Naive thymus-derived CD4-positive, alpha-beta T cell (primary cell): ENCODE results near the gene GORAB. TPM values are rescaled to one million over a fixed set of nuclear protein-coding genes. Genes with fewer than 3 reads are reported as not detected.

Source experiments
- ATAC-seq: fragments of 150-1000 bp; cut with Tn5 transposase; 2 replicates; pipeline ENCODE4 v1.10.0; 2021; ENCODE audit warnings: mild to moderate bottlenecking, moderate library complexity
- CTCF ChIA-PET: fragments of 350-600 bp; sonication (Branson Sonifier 250); formaldehyde crosslinking; loops from one replicate; lab custom pipeline; 2021; ENCODE audit warnings: antibody characterized with exemption; lab: Charles Lee
- POLR2A ChIA-PET: fragments of 350-600 bp; sonication (Branson Sonifier 250); formaldehyde crosslinking; loops from one replicate; lab custom pipeline; 2021; ENCODE audit warnings: antibody characterized with exemption, inconsistent platforms; lab: Charles Lee
- DNase-seq, 9 donors: peaks; one replicate each; pipeline versions ENCODE4 v3.0.0 to v3.0.0-alpha.2; 2020 to 2022; ENCODE audit warnings: mixed read lengths in 1 of 9
- H3K27ac ChIP-seq: one replicate; pipeline ENCODE4 v1.7.0; 2013; ENCODE audit warnings: mild to moderate bottlenecking, low read depth, low read length, moderate library complexity
- H3K27me3 ChIP-seq, 2 donors: one replicate each; pipeline ENCODE4 v1.7.0; 2013; ENCODE audit warnings: low read length in 2 of 2, mild to moderate bottlenecking in 2 of 2, moderate library complexity in 2 of 2; ENCODE audit not compliant: control insufficient read depth in 2 of 2, insufficient read depth in 2 of 2
- H3K36me3 ChIP-seq, 3 experiments: 1 replicate in 2 of 3; 2 replicates in 1 of 3; pipeline ENCODE4 v1.7.0; 2013; ENCODE audit warnings: low read length in 3 of 3, mild to moderate bottlenecking in 3 of 3, moderate library complexity in 1 of 3; ENCODE audit not compliant: insufficient read depth in 3 of 3, control insufficient read depth in 2 of 3
- H3K4me1 ChIP-seq, 2 donors: one replicate each; pipeline ENCODE4 v1.7.0; 2013; ENCODE audit warnings: low read length in 2 of 2, mild to moderate bottlenecking in 2 of 2, moderate library complexity in 1 of 2; ENCODE audit not compliant: control insufficient read depth in 2 of 2, insufficient read depth in 2 of 2
- H3K4me3 ChIP-seq: 2 replicates; pipeline ENCODE4 v1.7.0; 2013; ENCODE audit warnings: mild to moderate bottlenecking, low read length
- H3K9me3 ChIP-seq, 3 experiments: 1 replicate in 2 of 3; 2 replicates in 1 of 3; pipeline ENCODE4 v1.7.0; 2013; ENCODE audit warnings: low read length in 3 of 3; ENCODE audit not compliant: control insufficient read depth in 2 of 3
- H3K27ac Mint-ChIP-seq, 9 donors: one replicate each; pipeline ENCODE4 v1.8.0; 2020 to 2022; ENCODE audit warnings: mixed read lengths in 9 of 9, mild to moderate bottlenecking in 8 of 9, moderate library complexity in 5 of 9, inconsistent platforms in 2 of 9
- H3K27me3 Mint-ChIP-seq, 5 donors: one replicate each; pipeline ENCODE4 v1.8.0; 2021 to 2022; ENCODE audit warnings: mixed read lengths in 5 of 5, mild to moderate bottlenecking in 1 of 5
- H3K36me3 Mint-ChIP-seq, 5 donors: one replicate each; pipeline ENCODE4 v1.8.0; 2020 to 2022; ENCODE audit warnings: mixed read lengths in 5 of 5, mild to moderate bottlenecking in 3 of 5, inconsistent platforms in 1 of 5
- H3K4me1 Mint-ChIP-seq, 7 donors: one replicate each; pipeline ENCODE4 v1.8.0; 2020 to 2022; ENCODE audit warnings: mixed read lengths in 7 of 7, mild to moderate bottlenecking in 3 of 7, inconsistent platforms in 1 of 7
- H3K4me3 Mint-ChIP-seq, 10 donors: one replicate each; pipeline ENCODE4 v1.8.0; 2020 to 2022; ENCODE audit warnings: mild to moderate bottlenecking in 10 of 10, mixed read lengths in 10 of 10, moderate library complexity in 6 of 10, inconsistent platforms in 2 of 10
- H3K9me3 Mint-ChIP-seq, 11 donors: one replicate each; pipeline ENCODE4 v1.8.0; 2020 to 2022; ENCODE audit warnings: mixed read lengths in 11 of 11, mild to moderate bottlenecking in 4 of 11, inconsistent platforms in 1 of 11, moderate library complexity in 1 of 11
- intact Hi-C, 2 donors: fragments of 100-400 bp; cut with micrococcal nuclease; formaldehyde crosslinking; loops; one replicate each; pipeline ENCODE4 v1.15.1; 2023
- polyA plus RNA-seq, 2 donors: library from polyadenylated mRNA; unstranded; fragments of 300-500 nt; fragmentation: Illumina TruSeq; gene quantifications; one replicate each; pipeline ENCODE4 v1.2.3, GENCODE V29; 2021
- total RNA-seq, 6 experiments: library from RNA in 5 of 6; stranded (reverse) in 5 of 6; gene quantifications; 1 replicate in 5 of 6; 2 replicates in 1 of 6; pipeline ENCODE4 v1.2.3 and lab custom pipeline; 2021 to 2026

GORAB gene
- total and polyA plus RNA-seq, 7 experiments from 2014 or later, result 4.6 to 25.3 (median 15.0) TPM

DNA sequence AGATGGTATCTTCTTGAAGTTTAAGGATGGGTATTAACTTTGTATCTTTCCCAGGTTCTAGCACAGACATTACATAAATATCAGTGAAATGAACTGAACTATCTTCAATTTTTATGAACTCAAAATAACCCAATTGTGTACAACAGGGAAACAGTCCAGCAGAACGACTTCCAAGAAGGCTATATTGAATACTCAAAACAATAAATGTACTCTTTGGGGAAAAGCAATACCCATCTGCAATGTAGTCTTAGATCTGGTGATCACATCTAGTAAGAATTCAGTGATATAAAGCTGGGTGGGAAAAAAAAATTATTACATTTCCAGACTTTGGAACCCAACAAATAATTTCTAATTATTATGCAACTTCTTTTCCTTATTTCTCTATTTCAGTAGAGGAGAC is 33.1 kb upstream of the GORAB start:
- ChIA-PET POLR2A (no interaction called here), CTCF (no interaction called here)
- no peaks in the 10 kb centered on the region for H3K4me1 ChIP-seq

GRCh38 chr1:170503665-170504064 is 28.3 kb upstream of the GORAB start:
- Histone ChIP-seq H3K4me1 (no peaks in the 10 kb centered on the region), H3K27me3 (peaks cover 0 to 2% of the 10 kb centered on the region in 2 donors), H3K36me3 (no peaks in the 10 kb centered on the region), H3K9me3 (no peaks in the 10 kb centered on the region), H3K27ac (no peak overlapping the region), H3K4me3 (no peak overlapping the region)
- CTCF ChIA-PET, result no interaction called here
- POLR2A ChIA-PET, result no interaction called here
- intact Hi-C loops, result no loop called here
- H3K27me3 Mint-ChIP-seq, result peaks cover 11 to 49% (median 18%) of the 10 kb centered on the region in 5 donors
- ATAC-seq, result no peak
- no peaks in the 10 kb centered on the region for H3K36me3 Mint-ChIP-seq
- H3K9me3 Mint-ChIP-seq, result peaks cover 0 to 8% (median 0%) of the 10 kb centered on the region in 11 donors
- no peaks in the 10 kb centered on the region for H3K4me1 Mint-ChIP-seq
- H3K4me3 Mint-ChIP-seq, result no peak overlapping the region
- H3K27ac Mint-ChIP-seq, result no peak overlapping the region
- no peak for DNase-seq

More for the DNA sequence above, 33.1 kb upstream of the GORAB start:
- Mint-ChIP-seq H3K27ac (no peak overlapping the region), H3K4me3 (no peak overlapping the region), H3K27me3 (peaks cover 9 to 36% (median 11%) of the 10 kb centered on the region in 5 donors), H3K36me3 (no peaks in the 10 kb centered on the region), H3K4me1 (peaks cover 3 to 11% (median 7%) of the 10 kb centered on the region in 7 donors), H3K9me3 (peaks cover 0 to 1% (median 0%) of the 10 kb centered on the region in 11 donors)
- ATAC-seq (no peak), DNase-seq (no peak)
- Histone ChIP-seq H3K36me3 (no peaks in the 10 kb centered on the region), H3K27me3 (no peaks in the 10 kb centered on the region), H3K9me3 (no peaks in the 10 kb centered on the region), H3K4me3 (no peak overlapping the region), H3K27ac (no peak overlapping the region)
- intact Hi-C loops, result no loop called here

DNA sequence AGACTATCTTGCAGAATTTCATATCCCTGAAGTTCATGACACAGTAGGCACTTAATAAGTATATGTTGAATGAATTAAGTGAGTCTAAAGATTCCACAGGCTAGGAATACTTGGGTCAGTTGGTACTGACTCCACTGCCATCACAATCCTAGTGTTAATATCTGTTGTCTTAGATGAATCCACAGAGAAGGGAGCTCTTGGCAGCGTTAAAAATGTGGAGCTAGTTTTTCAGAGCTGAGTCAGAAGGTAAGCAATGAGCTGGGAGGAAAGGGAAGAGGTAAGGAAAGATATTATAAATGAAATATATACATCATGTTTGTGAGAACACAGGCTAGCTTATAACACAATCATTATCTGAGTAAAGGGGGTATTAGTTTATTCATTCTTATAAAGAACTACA is 21.8 kb upstream of the GORAB start:
- Histone ChIP-seq H3K9me3 (no peaks in the 10 kb centered on the region), H3K4me3 (no peak overlapping the region), H3K27ac (no peak overlapping the region), H3K4me1 (no peaks in the 10 kb centered on the region), H3K36me3 (no peaks in the 10 kb centered on the region), H3K27me3 (peaks cover 0 to 4% of the 10 kb centered on the region in 2 donors)
- Mint-ChIP-seq H3K9me3 (peaks cover 0 to 7% (median 0%) of the 10 kb centered on the region in 11 donors), H3K4me3 (no peak overlapping the region), H3K27ac (no peak overlapping the region), H3K36me3 (no peaks in the 10 kb centered on the region), H3K4me1 (peaks cover 0 to 4% (median 0%) of the 10 kb centered on the region in 7 donors), H3K27me3 (peaks cover 12 to 38% (median 23%) of the 10 kb centered on the region in 5 donors)
- ATAC-seq (no peak), DNase-seq (no peak)
- CTCF ChIA-PET, result no interaction called here
- intact Hi-C loops, result no loop called here
- POLR2A ChIA-PET, result no interaction called here

GRCh38 chr1:170511038-170511437 is 20.9 kb upstream of the GORAB start:
- no peak for DNase-seq
- Histone ChIP-seq H3K27me3 (peaks cover 0 to 4% of the 10 kb centered on the region in 2 donors), H3K27ac (no peak overlapping the region), H3K4me1 (no peaks in the 10 kb centered on the region), H3K9me3 (no peaks in the 10 kb centered on the region), H3K4me3 (no peak overlapping the region), H3K36me3 (no peaks in the 10 kb centered on the region)
- no peak overlapping the region for H3K4me3 Mint-ChIP-seq
- ChIA-PET CTCF (no interaction called here), POLR2A (no interaction called here)
- intact Hi-C loops, result no loop called here
- peaks cover 12 to 29% (median 23%) of the 10 kb centered on the region in 5 donors for H3K27me3 Mint-ChIP-seq
- peaks cover 0 to 4% (median 0%) of the 10 kb centered on the region in 7 donors for H3K4me1 Mint-ChIP-seq
- no peak overlapping the region for H3K27ac Mint-ChIP-seq
- H3K36me3 Mint-ChIP-seq, result no peaks in the 10 kb centered on the region
- peaks cover 0 to 2% (median 0%) of the 10 kb centered on the region in 11 donors for H3K9me3 Mint-ChIP-seq
- no peak for ATAC-seq

DNA sequence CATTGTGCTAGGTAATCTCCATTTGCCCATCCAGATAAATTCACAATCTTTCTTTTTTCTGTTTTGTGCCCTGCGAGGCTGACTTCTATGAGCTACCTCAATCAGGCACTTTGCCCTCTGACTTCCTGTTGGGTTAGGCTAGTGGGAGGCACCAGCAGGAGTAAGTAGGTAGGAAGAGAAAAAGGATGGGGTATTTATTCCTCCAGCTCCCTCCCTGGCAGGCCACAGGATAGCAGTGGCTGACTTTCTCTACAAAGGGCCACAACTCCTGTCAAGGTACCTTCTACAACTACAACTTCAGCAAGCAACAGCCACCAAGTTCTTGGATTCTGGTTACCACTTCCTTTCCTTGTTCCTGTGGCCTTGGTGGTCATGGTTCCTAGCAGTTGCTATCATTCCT is 18.8 kb upstream of the GORAB start:
- peaks cover 0 to 4% (median 0%) of the 10 kb centered on the region in 7 donors for H3K4me1 Mint-ChIP-seq
- H3K36me3 Mint-ChIP-seq, result no peaks in the 10 kb centered on the region
- Histone ChIP-seq H3K4me1 (no peaks in the 10 kb centered on the region), H3K4me3 (no peak overlapping the region), H3K27ac (no peak overlapping the region), H3K27me3 (peaks cover 0 to 4% of the 10 kb centered on the region in 2 donors), H3K36me3 (no peaks in the 10 kb centered on the region), H3K9me3 (no peaks in the 10 kb centered on the region)
- peaks cover 8 to 19% (median 14%) of the 10 kb centered on the region in 5 donors for H3K27me3 Mint-ChIP-seq
- intact Hi-C loops, result no loop called here
- H3K27ac Mint-ChIP-seq, result no peak overlapping the region
- ChIA-PET POLR2A (no interaction called here), CTCF (no interaction called here)
- H3K9me3 Mint-ChIP-seq, result peaks cover 0 to 2% (median 0%) of the 10 kb centered on the region in 11 donors
- no peak overlapping the region for H3K4me3 Mint-ChIP-seq
- ATAC-seq (no peak), DNase-seq (no peak)

DNA sequence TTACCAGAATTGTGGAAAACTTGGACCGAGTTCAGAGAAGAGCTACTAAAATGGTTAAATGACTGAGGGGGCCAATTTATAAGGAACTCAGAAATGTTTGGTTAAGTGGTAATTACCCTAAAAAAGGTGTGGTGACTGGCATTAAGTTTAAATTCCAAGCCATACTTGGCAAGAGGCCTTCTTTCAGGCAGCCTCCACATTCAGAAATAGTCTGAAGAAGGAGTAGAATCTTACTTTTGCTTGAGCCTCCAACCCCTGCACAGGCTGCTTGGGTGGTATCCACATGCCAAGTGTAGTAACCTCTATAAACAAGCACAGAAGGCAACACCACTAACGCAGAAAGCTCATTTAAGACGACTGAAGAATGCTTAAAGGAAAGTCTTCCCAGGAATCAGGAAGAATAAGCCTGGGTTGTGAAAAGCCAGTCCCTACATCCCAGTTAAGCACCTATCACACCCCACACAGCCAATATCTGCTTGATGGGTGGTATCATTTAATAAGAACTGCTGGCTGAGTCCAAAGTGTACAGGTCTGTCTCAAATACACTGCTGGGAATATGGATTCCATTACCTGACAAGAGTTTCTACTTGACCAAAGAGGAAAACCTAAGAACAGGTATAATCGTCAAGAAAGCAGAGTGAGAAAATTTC is 13.7 kb upstream of the GORAB start:
- H3K4me1 Mint-ChIP-seq, result peaks cover 0 to under 1% (median 0%) of the 10 kb centered on the region in 7 donors
- H3K27me3 Mint-ChIP-seq, result peaks cover 18 to 33% (median 27%) of the 10 kb centered on the region in 5 donors
- no peaks in the 10 kb centered on the region for H3K4me1 ChIP-seq
- DNase-seq (no peak), ATAC-seq (no peak)
- H3K27me3 ChIP-seq, result no peaks in the 10 kb centered on the region
- H3K4me3 Mint-ChIP-seq, result no peak overlapping the region
- no peak overlapping the region for H3K27ac ChIP-seq
- ChIA-PET CTCF (no interaction called here), POLR2A (no interaction called here)
- no peaks in the 10 kb centered on the region for H3K9me3 Mint-ChIP-seq
- H3K36me3 Mint-ChIP-seq, result no peaks in the 10 kb centered on the region
- no peaks in the 10 kb centered on the region for H3K36me3 ChIP-seq
- no peak overlapping the region for H3K4me3 ChIP-seq
- intact Hi-C loops, result no loop called here
- H3K9me3 ChIP-seq, result no peaks in the 10 kb centered on the region
- H3K27ac Mint-ChIP-seq, result no peak overlapping the region

DNA sequence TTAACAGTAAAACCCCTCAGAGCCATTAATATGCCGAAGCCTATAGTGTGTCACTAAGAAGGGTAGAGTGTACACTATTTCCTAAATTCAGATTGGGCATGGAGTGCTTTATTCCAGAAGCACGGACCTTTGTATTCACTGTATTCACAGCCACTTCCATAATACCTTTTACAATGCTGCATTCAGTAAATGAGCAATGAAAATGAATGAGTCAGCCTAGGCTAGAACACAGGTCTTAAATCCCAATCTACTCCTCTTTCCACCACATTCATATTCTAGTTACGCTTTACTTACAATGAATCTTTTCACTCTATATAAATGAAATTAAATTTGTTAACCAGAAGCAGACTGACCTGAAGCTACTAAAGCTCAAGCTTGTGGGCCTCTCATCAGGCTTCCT is 13.0 kb upstream of the GORAB start:
- no peaks in the 10 kb centered on the region for H3K9me3 ChIP-seq
- no peak for ATAC-seq
- H3K27me3 Mint-ChIP-seq, result peaks cover 22 to 38% (median 31%) of the 10 kb centered on the region in 5 donors
- no peaks in the 10 kb centered on the region for H3K36me3 ChIP-seq
- ChIA-PET CTCF (no interaction called here), POLR2A (no interaction called here)
- H3K4me1 Mint-ChIP-seq, result no peaks in the 10 kb centered on the region
- H3K27ac Mint-ChIP-seq, result no peak overlapping the region
- intact Hi-C loops, result no loop called here
- H3K4me3 ChIP-seq, result no peak overlapping the region
- no peaks in the 10 kb centered on the region for H3K4me1 ChIP-seq
- H3K27ac ChIP-seq, result no peak overlapping the region
- DNase-seq, result no peak
- H3K9me3 Mint-ChIP-seq, result peaks cover 0 to 2% (median 0%) of the 10 kb centered on the region in 11 donors
- no peaks in the 10 kb centered on the region for H3K27me3 ChIP-seq
- H3K36me3 Mint-ChIP-seq, result no peaks in the 10 kb centered on the region
- H3K4me3 Mint-ChIP-seq, result no peak overlapping the region
